ENCODE measurements around the gene PPP1R15B.
A peak's percentile ranks its signal among the peaks of the same experiment; 100 is the strongest.

PPP1R15B gene

GRCh38 chr1:204420039-204421004 lies 8.7 kb upstream of the PPP1R15B start:
- DNase-seq = no peak

GRCh38 chr1:204419064-204419403 lies 7.4 kb upstream of the PPP1R15B start:
- no peak for DNase-seq

- DNase-seq = no peak
Measured at GRCh38 chr1:204418174-204419063, 6.8 kb upstream of the PPP1R15B start.

GRCh38 chr1:204417074-204417997 lies 5.7 kb upstream of the PPP1R15B start:
- DNase-seq = peak in 1 of 2 donors; percentile 27

GRCh38 chr1:204416589-204417073 lies 5.0 kb upstream of the PPP1R15B start:
- no peak for DNase-seq

- no peak for DNase-seq
Measured at GRCh38 chr1:204415351-204415750, 3.7 kb upstream of the PPP1R15B start.

- DNase-seq = no peak
Measured at GRCh38 chr1:204414016-204414415, 2.4 kb upstream of the PPP1R15B start.

- DNase-seq = no peak
Measured at GRCh38 chr1:204413170-204413535, 1.5 kb upstream of the PPP1R15B start.

GRCh38 chr1:204410688-204411450 lies 748 bp downstream of the PPP1R15B start:
- peak in 1 of 2 donors; percentile 24 for DNase-seq

GRCh38 chr1:204409836-204410687 lies 1.6 kb downstream of the PPP1R15B start:
- no peak for DNase-seq

- no peak for DNase-seq
Measured at GRCh38 chr1:204409123-204409522, 2.5 kb downstream of the PPP1R15B start.

- no peak for DNase-seq
Measured at GRCh38 chr1:204408602-204409001, 3.0 kb downstream of the PPP1R15B start.

GRCh38 chr1:204408074-204408507 lies 3.5 kb downstream of the PPP1R15B start:
- no peak for DNase-seq

GRCh38 chr1:204407295-204407971 lies 4.2 kb downstream of the PPP1R15B start:
- DNase-seq = no peak

- no peak for DNase-seq
Measured at GRCh38 chr1:204406621-204407020, 5.0 kb downstream of the PPP1R15B start.

GRCh38 chr1:204405988-204406387 lies 5.6 kb downstream of the PPP1R15B start:
- no peak for DNase-seq

GRCh38 chr1:204404629-204405028 lies 7.0 kb downstream of the PPP1R15B start:
- DNase-seq = no peak

GRCh38 chr1:204402391-204402790 lies 9.2 kb downstream of the PPP1R15B start:
- no peak for DNase-seq

GRCh38 chr1:204401730-204402129 lies 9.9 kb downstream of the PPP1R15B start:
- no peak for DNase-seq
